Gastrocnemius medialis (tissue), 4 donors: ENCODE measurements around the gene AJM1.

Experiments
- CTCF ChIP-seq, 5 experiments: fragments of 450-650 bp in 3 of 5; fragments of 200-600 bp in 2 of 5; sonication (generic) in 2 of 5; IDR thresholded peaks in 4 of 5; conservative IDR thresholded peaks in 1 of 5; 1 replicate in 4 of 5; 2 replicates in 1 of 5; pipeline ENCODE4 v1.5.1; 2016 to 2019; ENCODE audit warnings: antibody characterized with exemption in 5 of 5, mild to moderate bottlenecking in 3 of 5, moderate library complexity in 3 of 5
- POLR2A ChIP-seq, 2 donors: fragments of 450-650 bp; IDR thresholded peaks; one replicate each; pipeline ENCODE4 v1.6.1; 2017; ENCODE audit warnings: antibody characterized with exemption in 2 of 2, mild to moderate bottlenecking in 2 of 2, moderate library complexity in 2 of 2

GRCh38 chr9:136807281-136808074 is 34.8 kb upstream of the AJM1 start, which contains the start of gene RABL6:
- TF ChIP-seq POLR2A (IDR thresholded peaks at IDR 0.05) (peak; percentile 65 to 80), CTCF (IDR thresholded peaks at IDR 0.05 in 4 of 5, conservative IDR thresholded peaks at IDR 0.05 in 1 of 5) (no peak)
